ENCODE measurements around the gene SERINC1.

Gene SERINC1

GRCh38 chr6:122393351-122393896, 78.2 kb downstream of the SERINC1 start:
- no peak for DNase-seq (ENCODE audit: low read depth, low spot score)
